ENCODE results near the gene CRB2.

GRCh38 chr9:123420592-123421111 lies 64.7 kb downstream of the CRB2 start:
- TF ChIP-seq, protein P1, sequence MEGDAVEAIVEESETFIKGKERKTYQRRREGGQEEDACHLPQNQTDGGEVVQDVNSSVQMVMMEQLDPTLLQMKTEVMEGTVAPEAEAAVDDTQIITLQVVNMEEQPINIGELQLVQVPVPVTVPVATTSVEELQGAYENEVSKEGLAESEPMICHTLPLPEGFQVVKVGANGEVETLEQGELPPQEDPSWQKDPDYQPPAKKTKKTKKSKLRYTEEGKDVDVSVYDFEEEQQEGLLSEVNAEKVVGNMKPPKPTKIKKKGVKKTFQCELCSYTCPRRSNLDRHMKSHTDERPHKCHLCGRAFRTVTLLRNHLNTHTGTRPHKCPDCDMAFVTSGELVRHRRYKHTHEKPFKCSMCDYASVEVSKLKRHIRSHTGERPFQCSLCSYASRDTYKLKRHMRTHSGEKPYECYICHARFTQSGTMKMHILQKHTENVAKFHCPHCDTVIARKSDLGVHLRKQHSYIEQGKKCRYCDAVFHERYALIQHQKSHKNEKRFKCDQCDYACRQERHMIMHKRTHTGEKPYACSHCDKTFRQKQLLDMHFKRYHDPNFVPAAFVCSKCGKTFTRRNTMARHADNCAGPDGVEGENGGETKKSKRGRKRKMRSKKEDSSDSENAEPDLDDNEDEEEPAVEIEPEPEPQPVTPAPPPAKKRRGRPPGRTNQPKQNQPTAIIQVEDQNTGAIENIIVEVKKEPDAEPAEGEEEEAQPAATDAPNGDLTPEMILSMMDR (IDR thresholded peaks at IDR 0.05; ENCODE audit: poor library complexity): no peak
- TF ChIP-seq EZH2 (IDR thresholded peaks at IDR 0.05; ENCODE audit: borderline replicate concordance): no peak
